HT1080 (cell line): Measurements from ENCODE around the gene ABHD2. TPM values are rescaled to one million over a fixed set of nuclear protein-coding genes. Genes with fewer than 3 reads are reported as not detected.
"Not testable (repeated sequence)": the region's sequence is repeated elsewhere in the genome, so short reads cannot be mapped to it uniquely, and the experiment has no call there.

Experiments used
- DNase-seq: peaks from one replicate; pipeline ENCODE4 v3.0.0-alpha.2; 2015; ENCODE audit warnings: low read depth
- total RNA-seq: library from RNA; depleted of rRNA; stranded (reverse); fragments of >200 nt; shearing (Covaris generic); gene quantifications from 2 replicates; pipeline ENCODE4 v1.2.3, GENCODE V29; 2014

Gene ABHD2
- total RNA-seq, 1 experiment from 2014 or later = 77.6 TPM

GRCh38 chr15:89136818-89137772, 48.8 kb downstream of the ABHD2 start:
- DNase-seq = no peak

DNA sequence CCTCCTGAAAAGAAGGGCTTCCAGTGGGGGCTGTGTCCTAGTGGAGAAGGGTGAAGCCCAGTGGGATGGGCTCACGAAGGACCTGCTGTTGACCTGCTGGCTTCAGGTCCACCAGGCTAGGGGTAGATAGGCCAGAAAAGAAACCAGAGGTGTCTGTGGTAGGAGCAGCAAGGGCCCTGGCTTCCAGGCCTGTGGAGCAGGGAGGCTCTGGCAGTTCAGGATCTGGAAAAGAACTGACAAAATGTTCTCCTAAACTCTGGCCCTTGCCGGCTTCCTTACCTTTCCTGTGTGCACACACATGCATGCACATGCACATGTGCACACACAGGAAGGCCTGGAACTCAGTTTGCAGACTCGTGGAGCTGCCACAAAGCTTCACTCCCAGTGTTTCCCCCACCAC, 49.7 kb downstream of the ABHD2 start:
- DNase-seq = no peak

DNA sequence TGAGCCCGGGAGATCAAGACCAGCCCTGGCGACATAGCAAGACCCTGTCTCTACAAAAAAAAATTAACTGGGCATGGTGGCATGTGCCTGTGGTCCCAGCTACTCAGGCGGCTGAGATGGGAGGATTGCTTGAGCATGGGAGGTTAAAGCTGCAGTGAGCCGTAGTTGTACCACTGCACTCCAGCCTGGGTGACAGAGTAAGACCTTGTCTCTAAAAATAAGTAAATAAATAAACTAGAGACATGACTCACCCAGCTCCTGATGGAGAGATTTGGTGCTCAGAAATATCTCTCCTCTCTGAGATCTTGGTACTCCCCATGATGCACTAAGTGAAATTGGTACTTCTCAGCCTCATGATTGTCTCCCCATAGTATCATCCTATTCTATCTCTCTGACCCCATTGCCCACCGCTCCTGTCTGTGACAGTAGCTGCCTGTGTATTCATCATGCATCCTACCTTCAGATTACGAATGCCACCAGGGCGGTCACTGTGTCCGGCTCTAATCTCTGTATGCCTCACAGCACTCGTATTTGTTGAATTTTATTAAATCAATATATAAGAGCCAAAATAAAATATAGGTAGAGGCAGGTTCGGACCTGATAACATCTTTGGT, 50.9 kb downstream of the ABHD2 start:
- DNase-seq = peak; percentile 20

- DNase-seq = no peak
These were observed 51.6 kb downstream of the ABHD2 start for GRCh38 chr15:89139613-89140499.

DNA sequence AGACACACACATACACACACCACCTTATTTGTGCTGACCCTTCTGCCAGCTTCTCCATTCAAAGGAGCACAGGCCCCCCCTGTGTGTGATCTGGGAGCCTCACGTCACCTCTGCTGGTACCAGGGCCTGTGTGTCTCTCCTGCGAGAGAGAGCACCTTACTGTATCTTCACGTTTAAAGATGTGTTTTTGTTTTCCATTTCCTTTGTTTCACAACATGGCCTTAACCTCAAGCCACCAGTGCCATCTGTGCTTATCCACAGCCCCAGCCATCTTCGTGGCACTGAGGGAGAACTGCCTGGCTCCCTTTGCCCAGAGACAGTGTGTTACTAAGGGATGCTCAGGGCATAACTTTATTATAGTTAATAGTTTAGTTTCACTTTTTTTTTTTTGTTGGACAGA, 52.3 kb downstream of the ABHD2 start:
- no peak for DNase-seq

- not testable (repeated sequence) for DNase-seq
These were observed 52.9 kb downstream of the ABHD2 start for GRCh38 chr15:89141159-89141558.

- DNase-seq = no peak
These were observed 53.6 kb downstream of the ABHD2 start for GRCh38 chr15:89141885-89142284.

- no peak for DNase-seq
These were observed 54.2 kb downstream of the ABHD2 start for GRCh38 chr15:89142423-89142822.

GRCh38 chr15:89143503-89144162, 55.4 kb downstream of the ABHD2 start:
- peak; percentile 69 for DNase-seq

GRCh38 chr15:89144491-89144890, 56.2 kb downstream of the ABHD2 start:
- DNase-seq = no peak

DNA sequence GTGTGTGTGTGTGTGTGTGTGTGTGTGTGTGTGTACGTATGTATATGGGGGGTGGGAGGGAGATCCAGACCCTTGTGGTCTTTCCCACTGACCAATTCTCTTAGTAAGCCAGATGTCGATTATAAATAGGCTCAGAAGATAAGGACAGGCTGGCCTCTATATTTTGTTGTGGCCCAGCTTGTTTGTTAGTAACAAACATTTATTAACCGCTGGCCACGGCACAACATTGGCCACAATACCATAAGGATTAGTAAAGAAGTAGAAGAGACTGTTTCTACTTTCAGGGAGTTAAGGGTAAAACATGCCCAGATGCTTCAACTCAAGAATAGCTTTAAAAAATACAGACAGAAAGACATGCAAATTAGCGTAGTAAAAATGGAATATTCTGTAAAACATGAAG, 58.1 kb downstream of the ABHD2 start:
- DNase-seq = no peak

GRCh38 chr15:89148126-89148525, 59.9 kb downstream of the ABHD2 start:
- DNase-seq = no peak

GRCh38 chr15:89149501-89150101, 61.3 kb downstream of the ABHD2 start:
- DNase-seq = no peak

DNA sequence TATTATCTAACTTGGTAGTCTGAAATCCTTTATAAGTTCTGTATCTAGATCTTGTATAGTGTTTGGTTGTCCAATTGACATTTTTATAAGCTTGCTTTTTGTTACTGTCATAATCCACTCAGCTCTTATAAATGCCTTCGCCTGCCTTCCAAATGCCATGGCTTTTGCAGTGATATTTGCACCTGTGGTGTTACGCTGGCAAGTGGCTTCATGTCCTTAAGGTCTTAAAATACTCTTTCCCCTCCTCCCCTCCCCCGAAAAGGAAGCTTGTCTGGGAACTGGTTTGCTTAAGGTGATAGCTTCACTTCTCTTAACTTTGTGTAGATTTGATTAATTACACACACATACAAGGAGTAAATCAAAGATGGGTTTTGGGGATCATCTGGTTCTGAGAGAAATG, 62.0 kb downstream of the ABHD2 start:
- DNase-seq = no peak

GRCh38 chr15:89150762-89151664, 62.8 kb downstream of the ABHD2 start:
- DNase-seq = no peak

- DNase-seq = no peak
These were observed 66.9 kb downstream of the ABHD2 start for GRCh38 chr15:89155122-89155521.

DNA sequence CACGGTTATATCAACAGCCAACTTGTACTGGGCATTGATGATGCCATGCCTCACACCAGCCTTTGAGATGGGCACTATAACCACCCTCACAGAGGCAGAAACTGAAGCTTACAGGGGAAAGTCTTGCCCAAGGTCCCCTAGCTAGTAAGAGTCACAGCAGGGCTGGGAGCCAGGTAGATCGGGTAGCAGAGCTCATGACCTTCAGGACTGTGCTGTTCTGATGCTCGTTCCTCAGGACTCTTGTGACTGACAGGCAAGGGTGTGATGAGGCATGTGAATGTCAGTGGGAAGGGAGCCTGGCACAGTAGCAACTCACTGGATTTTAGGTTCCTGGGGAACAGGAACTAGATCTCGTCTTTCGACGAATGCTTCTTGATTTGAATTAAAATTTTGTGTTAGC, 67.4 kb downstream of the ABHD2 start:
- DNase-seq = no peak

- DNase-seq = no peak
These were observed 68.8 kb downstream of the ABHD2 start for GRCh38 chr15:89157061-89157460.

DNA sequence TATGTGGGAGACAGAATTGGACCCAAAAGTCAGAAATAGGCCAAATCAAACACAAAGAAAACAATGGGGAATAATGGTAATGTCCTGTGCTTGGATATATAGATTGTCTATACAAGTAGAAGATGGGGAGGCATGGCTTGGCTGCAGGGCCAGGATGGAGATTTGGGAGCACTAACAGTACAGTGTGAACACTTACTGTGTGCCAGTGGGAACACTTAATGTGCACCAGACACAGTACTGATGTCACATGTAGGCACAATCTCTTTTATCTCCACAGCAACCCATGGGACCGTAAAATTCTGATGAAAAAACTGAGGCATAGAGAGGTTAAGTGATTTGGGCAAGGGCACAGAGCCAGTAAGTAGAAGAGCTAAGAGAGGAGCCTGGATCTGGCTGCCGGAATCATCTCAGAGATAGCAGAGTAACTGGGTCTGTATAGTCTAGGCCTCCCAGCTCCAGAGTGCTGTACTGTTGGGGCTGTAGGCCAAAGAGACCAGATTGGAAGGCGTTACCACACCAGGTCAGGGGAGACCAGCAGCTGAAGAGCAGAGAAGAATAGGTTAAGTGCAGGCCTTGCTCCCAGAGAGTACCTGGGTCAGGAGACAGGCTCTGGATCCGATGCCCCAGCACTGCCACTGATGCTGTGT, 69.8 kb downstream of the ABHD2 start:
- DNase-seq = no peak
